ENCODE results near the gene TLE6. TPM values are rescaled to one million over a fixed set of nuclear protein-coding genes. Genes with fewer than 3 reads are reported as not detected.
"Not testable (repeated sequence)": the region's sequence is repeated elsewhere in the genome, so short reads cannot be mapped to it uniquely, and the experiment has no call there.

TLE6 gene
- total RNA-seq, 1 donor from 2014 or later = 1.4 TPM

DNA sequence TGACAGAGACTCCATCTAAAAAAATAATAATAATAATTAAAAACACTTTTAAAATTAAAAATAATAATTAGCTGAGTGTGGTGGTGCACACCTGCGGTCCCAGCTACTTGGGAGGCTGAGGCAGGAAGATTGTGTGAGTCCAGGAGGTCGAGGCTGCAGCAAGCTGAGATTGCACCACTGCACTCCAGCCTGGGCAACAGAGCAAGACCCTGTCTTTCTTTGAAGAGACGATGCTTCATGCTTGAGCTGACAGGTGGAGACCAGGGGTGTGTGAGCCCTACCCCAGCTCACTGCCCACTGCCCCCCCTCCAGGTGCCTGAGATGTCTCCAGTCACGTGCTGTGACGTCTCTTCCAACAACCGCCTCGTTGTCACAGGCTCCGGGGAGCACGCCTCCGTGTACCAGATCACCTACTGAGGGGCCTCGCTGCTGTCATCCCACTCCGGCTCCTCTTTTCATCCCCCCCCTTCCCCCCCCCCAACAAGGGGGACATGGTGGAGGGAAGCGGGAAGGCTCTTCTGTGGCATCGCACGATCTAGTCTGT lies 17.3 kb downstream of the TLE6 start:
- DNase-seq (ENCODE audit: low spot score) = no peak
- Mint-ChIP-seq H3K4me3 (ENCODE audit: low read depth) (no peak overlapping the region), H3K36me3 (ENCODE audit: low read depth) (no peaks in the 10 kb centered on the region), H3K4me1 (ENCODE audit: low read depth) (no peaks in the 10 kb centered on the region), H3K27ac (no peak overlapping the region), H3K27me3 (ENCODE audit: low read depth) (no peaks in the 10 kb centered on the region), H3K9me3 (no peaks in the 10 kb centered on the region)
- intact Hi-C loops (cut with micrococcal nuclease) = no loop called here

DNA sequence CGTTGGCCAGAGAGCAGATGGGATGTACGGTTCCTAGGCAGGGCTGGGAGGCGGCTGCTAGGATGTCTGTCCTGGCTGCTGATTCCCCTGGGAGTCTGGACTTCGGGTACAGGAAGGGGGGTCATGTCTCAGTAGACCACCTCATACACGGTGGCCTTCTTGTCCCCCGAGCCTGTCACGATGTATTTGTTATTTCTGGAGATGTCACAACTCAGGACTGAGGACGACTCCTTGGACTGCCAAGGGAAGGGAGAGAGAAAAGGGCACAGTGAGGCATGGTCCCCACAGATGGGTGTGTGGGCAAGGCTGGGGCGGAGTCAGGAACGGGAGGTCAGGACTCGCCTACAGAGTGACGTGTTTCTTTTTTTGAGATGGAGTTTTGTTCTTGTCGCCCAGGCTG lies 20.4 kb downstream of the TLE6 start:
- Mint-ChIP-seq H3K9me3 (no peaks in the 10 kb centered on the region), H3K36me3 (ENCODE audit: low read depth) (no peaks in the 10 kb centered on the region), H3K4me3 (ENCODE audit: low read depth) (no peak overlapping the region), H3K27me3 (ENCODE audit: low read depth) (no peaks in the 10 kb centered on the region), H3K4me1 (ENCODE audit: low read depth) (no peaks in the 10 kb centered on the region), H3K27ac (no peak overlapping the region)
- intact Hi-C loops (cut with micrococcal nuclease) = no loop called here
- DNase-seq (ENCODE audit: low spot score) = no peak

DNA sequence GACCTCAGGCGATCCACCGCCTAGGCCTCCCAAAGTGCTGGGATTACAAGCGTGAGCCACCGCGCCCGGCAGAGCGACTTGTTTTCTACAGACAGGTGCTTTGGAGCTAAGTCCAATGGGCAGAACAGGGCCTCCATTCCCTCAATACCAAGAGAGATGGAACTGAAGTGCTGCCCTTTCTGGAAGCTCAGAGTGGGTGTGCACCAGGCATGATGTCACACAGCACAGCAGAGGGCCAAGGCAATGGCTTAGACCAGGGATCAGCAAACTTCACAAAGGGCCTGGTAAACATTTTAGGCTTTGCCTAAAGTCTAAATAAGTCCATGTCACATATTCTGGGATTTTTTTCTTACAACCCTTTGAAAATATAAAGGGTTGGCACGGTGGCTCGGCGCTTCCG lies 21.3 kb downstream of the TLE6 start:
- Mint-ChIP-seq H3K4me3 (ENCODE audit: low read depth) (no peak overlapping the region), H3K27ac (no peak overlapping the region), H3K27me3 (ENCODE audit: low read depth) (no peaks in the 10 kb centered on the region), H3K9me3 (no peaks in the 10 kb centered on the region), H3K36me3 (ENCODE audit: low read depth) (no peaks in the 10 kb centered on the region), H3K4me1 (ENCODE audit: low read depth) (no peaks in the 10 kb centered on the region)
- intact Hi-C loops (cut with micrococcal nuclease) = no loop called here
- no peak for DNase-seq (ENCODE audit: low spot score)

DNA sequence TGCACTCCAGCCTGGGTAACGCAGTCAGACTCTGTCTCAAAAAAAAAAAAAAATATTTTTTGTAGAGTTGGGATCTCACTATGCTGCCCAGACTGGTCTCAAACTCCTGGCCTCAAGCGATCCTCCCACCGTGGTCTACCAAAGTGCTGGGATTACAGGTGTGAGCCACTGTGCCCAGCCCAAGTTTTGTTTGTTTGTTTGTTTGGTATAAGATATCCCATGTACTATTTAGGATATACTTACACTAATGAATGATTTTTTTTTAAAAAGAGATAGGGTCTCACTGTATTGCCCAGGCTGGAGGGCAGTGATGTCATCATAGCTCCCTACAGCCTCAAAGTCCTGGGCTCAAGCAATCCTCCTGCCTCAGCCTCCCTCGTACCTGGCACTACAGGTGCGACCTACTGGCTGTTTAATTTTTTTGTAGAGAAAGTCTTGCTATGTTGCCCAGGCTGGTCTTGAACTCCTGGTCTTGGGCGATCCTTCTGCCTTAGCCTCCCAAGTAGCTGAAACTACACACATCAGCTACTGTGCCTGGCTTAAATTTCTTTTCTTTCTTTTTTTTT lies 24.0 kb downstream of the TLE6 start:
- Mint-ChIP-seq H3K9me3 (no peaks in the 10 kb centered on the region), H3K27ac (no peak overlapping the region), H3K4me3 (ENCODE audit: low read depth) (no peak overlapping the region), H3K27me3 (ENCODE audit: low read depth) (no peaks in the 10 kb centered on the region), H3K36me3 (ENCODE audit: low read depth) (no peaks in the 10 kb centered on the region), H3K4me1 (ENCODE audit: low read depth) (no peaks in the 10 kb centered on the region)
- DNase-seq (ENCODE audit: low spot score) = no peak
- intact Hi-C loops (cut with micrococcal nuclease) = no loop called here

DNA sequence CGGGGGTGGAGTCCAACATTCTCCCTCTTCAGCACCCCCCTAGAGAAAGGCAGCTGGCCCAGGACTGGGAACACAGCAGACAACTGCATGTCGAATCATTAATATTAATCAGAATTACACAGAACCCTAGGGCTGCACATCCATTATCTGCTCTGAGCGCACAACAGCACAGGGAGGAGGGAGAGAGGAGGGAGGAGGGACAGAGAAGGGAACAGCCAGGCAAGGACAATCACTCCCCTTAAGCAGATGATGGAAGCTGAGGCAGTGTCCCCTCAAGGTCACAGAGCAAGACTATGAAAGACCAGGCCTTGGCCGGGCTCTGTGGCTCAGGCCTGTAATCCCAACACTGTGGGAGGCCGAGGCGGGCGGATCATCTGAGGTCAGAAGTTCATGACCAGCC lies 25.7 kb downstream of the TLE6 start:
- Mint-ChIP-seq H3K4me1 (ENCODE audit: low read depth) (no peaks in the 10 kb centered on the region), H3K27me3 (ENCODE audit: low read depth) (no peaks in the 10 kb centered on the region), H3K36me3 (ENCODE audit: low read depth) (no peaks in the 10 kb centered on the region), H3K27ac (no peak overlapping the region), H3K9me3 (no peaks in the 10 kb centered on the region), H3K4me3 (ENCODE audit: low read depth) (no peak overlapping the region)
- DNase-seq (ENCODE audit: low spot score) = no peak
- intact Hi-C loops (cut with micrococcal nuclease) = no loop called here

DNA sequence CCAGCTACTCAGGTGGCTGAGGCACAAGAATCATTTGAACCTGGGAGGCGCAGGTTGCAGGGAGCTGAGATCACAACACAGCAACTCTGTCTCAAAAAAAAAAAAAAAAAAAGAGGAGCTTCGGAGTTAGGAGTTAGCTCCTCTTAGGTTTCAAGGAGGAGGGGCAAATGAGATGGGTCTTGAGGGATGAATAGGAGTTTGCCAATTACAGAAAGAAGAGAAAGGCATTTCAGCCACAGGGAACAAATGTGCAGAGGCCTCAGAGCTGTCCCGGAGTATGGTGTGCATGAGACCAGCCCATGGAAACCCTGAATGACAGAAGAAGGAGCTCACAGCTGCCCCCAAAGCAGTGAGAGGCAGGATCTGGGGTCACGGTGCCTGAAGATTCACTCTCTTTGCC lies 27.2 kb downstream of the TLE6 start:
- H3K4me3 Mint-ChIP-seq (ENCODE audit: low read depth) = no peak overlapping the region
- no peaks in the 10 kb centered on the region for H3K4me1 Mint-ChIP-seq (ENCODE audit: low read depth)
- DNase-seq (ENCODE audit: low spot score) = no peak
- H3K27ac Mint-ChIP-seq = no peak overlapping the region
- no peaks in the 10 kb centered on the region for H3K27me3 Mint-ChIP-seq (ENCODE audit: low read depth)
- no peaks in the 10 kb centered on the region for H3K36me3 Mint-ChIP-seq (ENCODE audit: low read depth)
- intact Hi-C loops (cut with micrococcal nuclease) = no loop called here
- no peaks in the 10 kb centered on the region for H3K9me3 Mint-ChIP-seq

DNA sequence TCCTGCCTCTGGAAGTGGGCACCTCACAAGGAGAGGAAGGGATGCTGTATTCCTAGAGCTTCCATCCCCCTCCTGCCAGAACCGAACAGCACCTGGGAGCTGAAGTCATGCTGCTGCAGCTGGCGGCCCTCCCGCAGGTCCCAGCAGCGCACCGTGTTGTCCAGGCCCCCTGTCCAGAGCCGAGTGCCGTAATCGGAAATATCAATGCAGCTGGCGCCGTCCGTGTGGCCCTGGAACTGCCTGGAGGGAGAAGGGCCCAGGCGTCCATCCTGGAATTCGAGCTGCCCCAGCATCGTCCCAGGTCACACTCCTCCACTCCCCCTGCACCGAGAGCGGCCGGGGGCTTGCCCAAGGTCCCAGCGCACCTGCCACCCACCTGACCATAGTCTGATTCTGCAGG lies 28.0 kb downstream of the TLE6 start:
- no peak overlapping the region for H3K27ac Mint-ChIP-seq
- no peak overlapping the region for H3K4me3 Mint-ChIP-seq (ENCODE audit: low read depth)
- no peak for DNase-seq (ENCODE audit: low spot score)
- intact Hi-C loops (cut with micrococcal nuclease) = no loop called here
- H3K36me3 Mint-ChIP-seq (ENCODE audit: low read depth) = no peaks in the 10 kb centered on the region
- H3K4me1 Mint-ChIP-seq (ENCODE audit: low read depth) = no peaks in the 10 kb centered on the region
- no peaks in the 10 kb centered on the region for H3K9me3 Mint-ChIP-seq
- no peaks in the 10 kb centered on the region for H3K27me3 Mint-ChIP-seq (ENCODE audit: low read depth)

DNA sequence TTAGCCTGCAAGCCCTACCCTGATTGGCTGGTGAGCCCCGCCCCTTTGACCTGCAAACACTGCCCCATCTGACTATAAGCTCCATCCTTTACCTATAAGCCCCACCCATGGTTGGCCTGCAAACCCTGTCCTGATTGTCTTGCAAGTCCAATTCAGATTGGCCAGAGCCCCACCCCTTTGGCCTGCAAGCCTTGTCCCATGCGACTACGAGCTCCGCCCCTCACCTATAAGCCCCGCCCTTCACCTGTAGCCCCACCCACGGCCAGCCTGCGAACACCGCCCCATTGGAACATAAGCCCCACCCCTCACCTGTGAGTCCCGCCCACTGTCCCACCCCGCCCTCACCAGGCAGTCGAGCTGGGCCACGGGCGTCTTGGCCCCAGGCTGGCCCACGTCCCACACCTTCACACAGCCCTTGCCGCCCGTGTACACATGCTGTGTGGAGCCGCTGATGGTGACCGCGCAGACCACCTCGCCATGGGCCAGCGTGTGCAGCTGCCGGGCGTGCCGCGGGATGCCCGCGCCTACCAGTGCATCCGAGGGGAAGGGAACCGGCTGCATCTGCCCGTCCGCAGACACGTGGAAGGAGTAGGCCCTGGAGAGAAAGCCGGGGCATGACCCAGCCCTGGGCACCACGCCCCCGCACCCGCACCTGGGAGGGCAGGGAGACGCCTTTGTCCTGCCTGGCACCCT lies 28.9 kb downstream of the TLE6 start:
- no peak for DNase-seq (ENCODE audit: low spot score)
- no peaks in the 10 kb centered on the region for H3K27me3 Mint-ChIP-seq (ENCODE audit: low read depth)
- H3K36me3 Mint-ChIP-seq (ENCODE audit: low read depth) = no peaks in the 10 kb centered on the region
- H3K27ac Mint-ChIP-seq = no peak overlapping the region
- H3K4me1 Mint-ChIP-seq (ENCODE audit: low read depth) = no peaks in the 10 kb centered on the region
- no peaks in the 10 kb centered on the region for H3K9me3 Mint-ChIP-seq
- intact Hi-C loops (cut with micrococcal nuclease) = no loop called here
- H3K4me3 Mint-ChIP-seq (ENCODE audit: low read depth) = no peak overlapping the region

DNA sequence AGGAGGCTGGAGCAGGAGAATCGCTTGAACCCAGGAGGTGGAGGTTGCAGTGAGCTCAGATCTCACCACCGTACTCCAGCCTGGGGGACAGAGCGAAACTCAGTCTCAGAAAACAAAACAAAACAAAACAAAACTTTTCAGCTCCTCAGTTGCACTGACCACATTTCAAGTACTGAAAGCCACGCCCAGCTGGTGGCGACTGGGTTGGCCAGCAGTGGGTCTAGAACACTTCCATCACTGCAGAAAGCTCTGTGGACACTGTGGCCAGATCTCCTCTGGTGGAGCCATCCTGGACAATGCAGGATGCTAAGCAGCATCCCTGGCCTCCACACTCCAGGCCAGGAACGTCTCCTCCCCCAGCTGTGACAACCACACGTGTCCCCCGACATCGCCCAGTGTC lies 30.6 kb downstream of the TLE6 start:
- Mint-ChIP-seq H3K27ac (no peak overlapping the region), H3K36me3 (ENCODE audit: low read depth) (no peaks in the 10 kb centered on the region), H3K27me3 (ENCODE audit: low read depth) (no peaks in the 10 kb centered on the region), H3K4me3 (ENCODE audit: low read depth) (no peak overlapping the region), H3K4me1 (ENCODE audit: low read depth) (no peaks in the 10 kb centered on the region), H3K9me3 (no peaks in the 10 kb centered on the region)
- intact Hi-C loops (cut with micrococcal nuclease) = no loop called here
- no peak for DNase-seq (ENCODE audit: low spot score)

DNA sequence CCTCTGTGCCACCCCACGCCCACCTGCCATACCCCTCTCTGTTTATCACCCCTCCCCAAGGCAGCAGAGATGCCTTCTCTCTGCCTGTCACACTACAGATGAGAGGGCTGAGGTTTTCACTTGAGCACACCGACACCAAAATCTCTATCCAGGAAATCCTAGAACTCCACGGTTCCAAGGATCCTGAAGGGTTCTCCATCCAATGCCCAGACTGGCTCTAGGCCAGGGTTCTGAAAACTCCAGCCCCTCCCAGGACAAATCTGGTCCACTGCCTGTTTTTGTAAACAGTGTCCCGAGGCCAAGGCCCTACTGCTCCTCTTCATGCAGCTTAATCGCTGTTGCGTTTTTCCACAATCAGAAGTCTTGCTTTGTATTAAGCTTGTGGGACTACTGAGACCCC lies 31.6 kb downstream of the TLE6 start:
- Mint-ChIP-seq H3K9me3 (no peaks in the 10 kb centered on the region), H3K36me3 (ENCODE audit: low read depth) (no peaks in the 10 kb centered on the region), H3K4me3 (ENCODE audit: low read depth) (no peak overlapping the region), H3K27me3 (ENCODE audit: low read depth) (no peaks in the 10 kb centered on the region), H3K27ac (no peak overlapping the region), H3K4me1 (ENCODE audit: low read depth) (no peaks in the 10 kb centered on the region)
- no peak for DNase-seq (ENCODE audit: low spot score)
- intact Hi-C loops (cut with micrococcal nuclease) = no loop called here

DNA sequence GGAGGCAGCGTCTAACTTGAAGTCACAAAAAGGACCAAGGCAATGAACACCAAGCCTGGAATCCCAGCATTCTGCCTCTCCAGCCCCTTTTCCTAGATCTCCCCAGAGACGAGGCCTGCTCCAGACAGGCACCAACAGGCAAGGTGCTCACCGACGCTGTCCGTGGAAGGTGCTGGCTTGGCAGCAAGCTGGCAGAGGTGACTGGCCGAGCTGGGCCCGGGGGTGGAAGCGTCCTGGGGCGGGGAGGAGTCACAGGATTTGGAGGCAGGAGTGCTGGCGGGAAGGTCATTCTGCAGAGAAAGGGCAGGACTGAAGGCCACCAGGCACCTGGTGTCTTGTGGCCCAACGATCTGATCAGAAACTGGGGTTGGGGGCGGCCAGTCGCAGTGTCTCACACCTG lies 33.5 kb downstream of the TLE6 start:
- H3K27ac Mint-ChIP-seq = no peak overlapping the region
- intact Hi-C loops (cut with micrococcal nuclease) = no loop called here
- no peaks in the 10 kb centered on the region for H3K4me1 Mint-ChIP-seq (ENCODE audit: low read depth)
- no peak overlapping the region for H3K4me3 Mint-ChIP-seq (ENCODE audit: low read depth)
- DNase-seq (ENCODE audit: low spot score) = no peak
- no peaks in the 10 kb centered on the region for H3K9me3 Mint-ChIP-seq
- no peaks in the 10 kb centered on the region for H3K36me3 Mint-ChIP-seq (ENCODE audit: low read depth)
- no peaks in the 10 kb centered on the region for H3K27me3 Mint-ChIP-seq (ENCODE audit: low read depth)

DNA sequence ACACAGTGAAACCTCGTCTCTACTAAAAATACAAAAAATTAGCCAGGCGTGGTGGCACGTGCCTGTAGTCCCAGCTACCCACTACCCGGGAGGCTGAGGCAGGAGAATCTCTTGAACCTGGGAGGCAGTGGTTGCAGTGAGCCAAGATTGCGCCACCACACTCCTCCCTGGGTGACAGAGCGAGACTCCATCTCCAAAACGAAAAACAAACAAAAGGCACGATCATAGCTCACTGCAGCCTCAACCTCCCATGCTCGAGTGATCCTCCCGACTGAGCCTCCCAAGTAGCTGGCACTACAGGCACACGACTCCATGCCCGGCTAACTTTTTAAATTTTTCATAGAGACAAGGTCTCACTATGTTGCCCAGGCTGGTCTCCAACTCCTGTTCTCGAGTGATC lies 34.7 kb downstream of the TLE6 start:
- H3K27me3 Mint-ChIP-seq (ENCODE audit: low read depth); H3K27ac Mint-ChIP-seq: not testable (repeated sequence)

DNA sequence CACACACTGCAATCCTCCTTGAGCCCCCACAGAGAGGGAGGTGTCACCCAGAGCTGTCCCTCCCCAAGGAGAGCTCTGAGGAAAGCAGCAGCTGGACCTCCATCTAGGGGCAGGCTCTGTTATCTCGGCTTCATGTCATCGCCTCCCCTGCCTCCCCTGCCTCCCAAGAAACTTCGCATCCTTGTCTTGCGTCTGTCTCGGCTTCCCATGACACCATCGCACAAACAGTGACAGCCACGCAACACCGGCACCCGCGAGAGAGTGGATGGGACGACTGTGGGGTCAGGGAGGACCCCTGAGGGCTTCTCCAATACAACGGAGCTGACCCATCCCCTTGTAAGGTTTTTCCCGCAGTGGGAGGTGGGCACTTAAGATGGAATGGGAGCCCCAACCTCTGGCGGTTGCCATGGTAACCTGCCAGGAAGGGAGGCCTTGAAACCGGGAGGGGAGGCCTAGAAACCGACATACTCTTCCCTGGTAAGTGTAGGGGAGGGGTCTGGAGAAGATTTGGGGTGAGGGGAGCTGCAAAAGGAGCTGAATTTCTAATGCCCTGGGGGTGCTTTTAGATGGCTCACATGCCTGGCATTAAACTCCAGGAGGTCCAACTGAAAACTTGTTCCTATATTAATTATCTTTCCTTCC lies 35.4 kb downstream of the TLE6 start:
- DNase-seq (ENCODE audit: low spot score) = no peak
- intact Hi-C loops (cut with micrococcal nuclease) = no loop called here
- no peaks in the 10 kb centered on the region for H3K9me3 Mint-ChIP-seq
- no peak overlapping the region for H3K27ac Mint-ChIP-seq
- H3K4me3 Mint-ChIP-seq (ENCODE audit: low read depth) = no peak overlapping the region
- no peaks in the 10 kb centered on the region for H3K27me3 Mint-ChIP-seq (ENCODE audit: low read depth)
- no peaks in the 10 kb centered on the region for H3K36me3 Mint-ChIP-seq (ENCODE audit: low read depth)
- H3K4me1 Mint-ChIP-seq (ENCODE audit: low read depth) = no peaks in the 10 kb centered on the region

More for the DNA sequence above, 34.7 kb downstream of the TLE6 start:
- H3K9me3 Mint-ChIP-seq; H3K36me3 Mint-ChIP-seq (ENCODE audit: low read depth); DNase-seq (ENCODE audit: low spot score); H3K4me1 Mint-ChIP-seq (ENCODE audit: low read depth); H3K4me3 Mint-ChIP-seq (ENCODE audit: low read depth); intact Hi-C loops (cut with micrococcal nuclease): not testable (repeated sequence)
